ENCODE data around the gene DMXL1.
"Not testable (repeated sequence)": the region's sequence is repeated elsewhere in the genome, so short reads cannot be mapped to it uniquely, and the experiment has no call there.

Gene DMXL1

GRCh38 chr5:119131530-119132304 is 60.8 kb downstream of the DMXL1 start:
- no peak for DNase-seq (ENCODE audit: low read depth)

DNA sequence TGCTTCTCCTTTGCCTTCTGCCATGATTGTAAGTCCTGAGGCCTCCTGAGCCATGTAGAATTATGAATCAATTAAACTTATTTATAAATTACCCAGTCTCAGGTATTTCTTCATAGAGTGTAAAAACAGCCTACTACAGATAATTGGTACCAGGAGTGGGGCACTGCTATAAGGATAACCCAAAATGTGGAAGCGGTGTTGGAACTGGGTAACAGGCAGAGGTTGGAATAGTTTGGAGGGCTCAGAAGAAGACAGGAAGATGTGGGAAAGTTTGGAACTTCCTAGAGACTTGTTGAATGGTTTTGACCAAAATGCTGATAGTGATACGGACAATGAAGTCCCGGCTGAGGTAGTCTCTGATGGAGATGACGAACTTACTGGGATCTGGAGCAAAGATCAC is 64.9 kb downstream of the DMXL1 start:
- not testable (repeated sequence) for DNase-seq (ENCODE audit: low read depth)

- no peak for DNase-seq (ENCODE audit: low read depth)
Observed at GRCh38 chr5:119136666-119137318, 65.9 kb downstream of the DMXL1 start.

DNA sequence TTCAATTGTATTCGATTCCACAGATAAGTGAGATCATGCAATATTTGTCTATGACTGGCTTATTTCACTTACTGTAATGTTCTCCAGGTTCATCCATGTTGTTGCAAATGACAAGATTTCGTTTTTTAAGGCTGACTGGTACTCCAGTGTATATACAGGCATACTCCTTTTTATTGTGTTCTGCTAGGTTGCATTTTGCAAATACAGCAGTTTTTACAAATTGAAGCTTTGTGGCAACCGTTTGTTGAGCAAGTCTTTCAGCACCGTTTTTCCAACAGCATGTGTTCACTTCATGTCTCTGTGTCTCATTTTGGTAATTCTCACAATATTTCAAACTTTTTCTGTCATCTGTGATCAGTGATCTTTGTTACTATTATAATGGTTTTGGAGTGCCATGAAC is 82.7 kb downstream of the DMXL1 start:
- DNase-seq (ENCODE audit: low read depth), result no peak

- DNase-seq (ENCODE audit: low read depth), result no peak
Observed at GRCh38 chr5:119158144-119158543, 87.3 kb downstream of the DMXL1 start.

- DNase-seq (ENCODE audit: low read depth), result no peak
Observed at GRCh38 chr5:119161430-119161829, 90.5 kb downstream of the DMXL1 start.

- no peak for DNase-seq (ENCODE audit: low read depth)
Observed at GRCh38 chr5:119166026-119166425, 95.1 kb downstream of the DMXL1 start.

GRCh38 chr5:119168401-119168800 is 97.5 kb downstream of the DMXL1 start:
- no peak for DNase-seq (ENCODE audit: low read depth)

- no peak for DNase-seq (ENCODE audit: low read depth)
Observed at GRCh38 chr5:119171686-119172085, 100.8 kb downstream of the DMXL1 start.

DNA sequence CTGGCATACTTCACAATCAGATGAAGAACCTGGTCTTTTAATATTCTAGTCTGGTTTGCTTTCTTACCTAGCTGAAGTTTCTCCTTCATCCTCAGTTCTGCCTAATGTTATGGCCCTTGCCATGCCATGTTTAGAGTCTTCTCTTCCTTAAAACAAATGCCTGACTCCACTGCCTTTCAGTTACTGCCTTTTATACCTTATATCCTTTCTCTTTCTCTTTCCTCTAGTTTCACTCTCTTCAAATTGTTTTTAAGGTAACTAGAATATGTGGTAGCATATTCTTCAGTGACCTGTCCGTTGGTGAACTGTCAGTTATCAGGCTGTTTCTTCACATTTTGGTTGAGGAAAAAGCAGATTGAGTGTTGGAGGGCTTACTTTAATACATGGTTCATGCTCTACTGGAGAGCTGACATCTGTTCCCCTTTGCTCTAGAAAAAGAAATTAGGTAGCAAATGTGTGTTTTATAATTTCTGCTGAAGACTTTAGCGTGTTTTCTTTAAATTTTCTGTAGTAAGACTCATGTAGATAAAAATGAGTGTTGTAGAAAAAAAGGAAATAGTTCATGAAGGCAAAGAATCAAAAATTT is 103.8 kb downstream of the DMXL1 start:
- DNase-seq (ENCODE audit: low read depth), result no peak

GRCh38 chr5:119176785-119177184 is 105.9 kb downstream of the DMXL1 start:
- no peak for DNase-seq (ENCODE audit: low read depth)

- no peak for DNase-seq (ENCODE audit: low read depth)
Observed at GRCh38 chr5:119177226-119177625, 106.3 kb downstream of the DMXL1 start.

GRCh38 chr5:119178435-119178834 is 107.5 kb downstream of the DMXL1 start:
- DNase-seq (ENCODE audit: low read depth), result no peak

- DNase-seq (ENCODE audit: low read depth), result no peak
Observed at GRCh38 chr5:119179857-119180641, 109.2 kb downstream of the DMXL1 start.

DNA sequence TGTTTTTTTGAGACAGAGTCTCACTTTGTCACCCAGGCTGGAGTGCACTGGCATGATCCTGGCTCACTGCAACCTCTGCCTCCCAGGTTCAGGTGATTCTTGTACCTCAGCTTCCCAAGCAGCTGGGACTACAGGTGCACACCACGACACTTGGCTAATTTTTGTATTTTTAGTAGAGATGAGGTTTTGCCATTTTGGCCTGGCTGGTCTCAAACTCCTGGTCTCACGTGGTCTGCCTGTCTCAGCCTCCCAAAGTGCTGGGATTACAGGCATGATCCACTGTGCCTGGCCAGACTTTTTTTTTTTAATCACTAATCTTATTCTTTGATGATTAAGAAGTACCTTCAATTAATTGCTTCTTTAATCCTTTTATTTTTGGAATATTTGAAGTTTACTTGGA is 114.6 kb downstream of the DMXL1 start:
- DNase-seq (ENCODE audit: low read depth), result not testable (repeated sequence)

DNA sequence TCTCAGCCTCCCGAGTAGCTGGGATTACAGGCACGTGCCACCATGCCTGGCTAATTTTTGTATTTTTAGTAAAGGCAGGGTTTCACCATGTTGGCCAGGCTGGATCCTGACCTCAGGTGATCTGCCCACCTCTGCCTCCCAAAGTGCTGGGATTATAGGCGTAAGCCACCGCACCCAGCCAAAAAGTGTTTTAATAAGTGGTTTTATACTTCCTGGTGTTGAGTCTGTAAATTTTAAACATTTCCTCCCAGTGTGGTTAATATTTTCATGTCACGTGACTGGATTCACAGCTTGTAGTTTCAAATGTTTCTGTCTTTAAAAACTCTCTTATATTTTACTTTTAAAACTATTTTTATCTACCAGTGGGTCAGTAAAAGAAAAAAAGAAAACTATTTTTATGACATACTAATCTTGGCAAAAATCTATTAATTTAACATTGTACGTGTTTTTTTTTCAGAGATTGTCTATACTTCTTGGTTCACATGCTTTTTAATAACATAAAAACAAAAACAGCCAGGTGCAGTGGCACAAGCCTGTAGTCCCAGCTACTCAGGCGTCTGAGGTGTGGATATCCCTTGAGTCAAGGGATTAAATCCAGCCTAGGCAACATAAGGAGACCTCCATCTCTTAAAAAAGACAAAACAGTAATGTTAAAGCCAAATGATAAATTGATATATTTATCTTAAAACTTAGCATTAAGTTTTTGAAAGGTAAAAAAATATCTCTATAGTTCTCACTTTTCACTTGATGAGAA is 117.1 kb downstream of the DMXL1 start:
- no peak for DNase-seq (ENCODE audit: low read depth)

DNA sequence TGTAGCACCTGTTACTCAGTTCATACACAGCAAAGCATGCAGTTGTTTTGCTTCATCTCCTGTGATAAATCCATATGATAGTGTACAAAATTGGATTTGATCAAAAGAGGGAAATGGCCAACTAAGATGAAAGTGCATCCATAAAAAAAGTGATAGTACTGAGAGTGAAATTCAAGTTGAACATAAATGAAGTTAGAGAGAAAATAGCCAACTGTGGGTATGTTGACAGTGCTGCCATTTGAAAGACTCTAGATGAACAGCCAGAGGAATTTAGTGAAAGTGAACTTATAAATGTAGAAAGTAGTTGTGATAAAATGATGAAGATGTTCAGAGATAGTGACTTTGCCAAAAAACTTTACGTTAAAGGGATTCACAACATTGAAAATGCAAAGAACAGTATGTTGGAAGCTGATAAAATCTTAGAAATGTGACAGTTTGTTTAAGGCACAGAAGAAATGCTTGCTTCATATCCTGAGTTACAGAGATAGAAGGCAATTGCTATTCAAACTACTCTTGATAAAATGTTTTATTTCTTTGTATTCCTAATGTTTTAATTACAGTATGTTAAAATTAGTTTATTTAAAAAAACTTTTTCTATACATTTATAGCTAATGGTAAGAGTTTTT is 119.7 kb downstream of the DMXL1 start:
- no peak for DNase-seq (ENCODE audit: low read depth)

- no peak for DNase-seq (ENCODE audit: low read depth)
Observed at GRCh38 chr5:119191944-119192343, 121.1 kb downstream of the DMXL1 start.

- DNase-seq (ENCODE audit: low read depth), result no peak
Observed at GRCh38 chr5:119200795-119201194, 129.9 kb downstream of the DMXL1 start.

DNA sequence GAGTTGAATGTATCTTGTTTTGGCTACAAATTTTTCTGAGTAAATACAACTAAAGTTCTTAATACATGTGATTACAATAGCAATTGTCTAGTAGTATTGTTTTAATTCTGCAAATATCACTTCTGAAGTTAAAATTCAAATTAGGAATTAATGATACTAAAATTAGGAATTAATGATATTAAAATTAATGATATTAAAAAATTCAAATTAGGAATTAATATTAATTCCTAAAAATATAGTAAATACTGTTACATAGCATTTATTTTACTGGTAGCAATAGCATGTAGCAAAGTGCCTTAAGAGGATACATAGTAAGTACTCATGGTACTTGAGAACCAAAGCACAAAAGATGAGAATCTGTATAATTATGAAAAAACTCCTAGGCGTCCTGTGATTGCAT is 136.2 kb downstream of the DMXL1 start:
- DNase-seq (ENCODE audit: low read depth), result no peak

- DNase-seq (ENCODE audit: low read depth), result no peak
Observed at GRCh38 chr5:119212026-119212425, 141.1 kb downstream of the DMXL1 start.
